Neural progenitor cell (in vitro differentiated cells): ENCODE data around the gene RPTOR. TPM values are rescaled to one million over a fixed set of nuclear protein-coding genes. Genes with fewer than 3 reads are reported as not detected.

Experiments used
- small RNA-seq: library from RNA; depleted of rRNA; stranded (forward); fragments of <200 nt; gene quantifications from one replicate; pipeline ENCODE3, GENCODE V24; 2015
- total RNA-seq: library from RNA; depleted of rRNA; stranded (reverse); fragments of >200 nt; gene quantifications from 2 replicates; pipeline ENCODE4 v1.2.3, GENCODE V29; 2015; ENCODE audit warnings: low replicate concordance

RPTOR gene
- total RNA-seq, 1 donor from 2014 or later: 7.4 TPM

Small RNA genes within 50 kb of the gene (small RNA-seq; reads per million reads assigned to genes)
- gene AC120024.2 (not detected), gene AC120024.3 (not detected)

Other genes starting within 250 kb of the RPTOR start
- 9.7 and 13.8 TPM in 2 replicates for gene ENDOV, start 129.7 kb upstream of the RPTOR start, total RNA-seq
- 2.6 and 3.8 TPM in 2 replicates for gene NPTX1, start 68.2 kb upstream of the RPTOR start, total RNA-seq